ENCODE data around the gene RNF130. TPM values are rescaled to one million over a fixed set of nuclear protein-coding genes. Genes with fewer than 3 reads are reported as not detected.

RNF130 gene
- total RNA-seq, 1 donor from 2014 or later: 52.1 TPM

DNA sequence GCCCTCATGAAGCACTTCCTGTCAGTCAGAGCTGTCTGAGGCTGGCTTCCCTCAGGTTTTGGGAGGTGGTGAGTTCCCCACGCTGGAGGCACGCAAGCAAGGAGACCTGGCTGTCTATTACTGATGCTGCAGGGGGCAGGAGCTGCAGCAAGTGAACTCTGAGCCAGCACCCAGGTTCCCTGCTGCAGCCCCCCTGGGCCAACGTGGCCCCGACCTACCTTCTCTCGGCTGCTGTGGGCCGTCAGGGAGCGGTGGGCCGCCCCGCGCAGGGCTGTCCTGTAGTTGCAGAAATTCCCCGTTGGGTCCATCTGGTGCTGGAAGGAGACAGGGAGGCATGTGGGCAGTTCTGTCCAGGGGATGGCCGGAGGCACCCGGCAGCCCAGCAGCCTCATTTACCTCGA is 46.8 kb upstream of the RNF130 start:
- TF ChIP-seq, protein P1, sequence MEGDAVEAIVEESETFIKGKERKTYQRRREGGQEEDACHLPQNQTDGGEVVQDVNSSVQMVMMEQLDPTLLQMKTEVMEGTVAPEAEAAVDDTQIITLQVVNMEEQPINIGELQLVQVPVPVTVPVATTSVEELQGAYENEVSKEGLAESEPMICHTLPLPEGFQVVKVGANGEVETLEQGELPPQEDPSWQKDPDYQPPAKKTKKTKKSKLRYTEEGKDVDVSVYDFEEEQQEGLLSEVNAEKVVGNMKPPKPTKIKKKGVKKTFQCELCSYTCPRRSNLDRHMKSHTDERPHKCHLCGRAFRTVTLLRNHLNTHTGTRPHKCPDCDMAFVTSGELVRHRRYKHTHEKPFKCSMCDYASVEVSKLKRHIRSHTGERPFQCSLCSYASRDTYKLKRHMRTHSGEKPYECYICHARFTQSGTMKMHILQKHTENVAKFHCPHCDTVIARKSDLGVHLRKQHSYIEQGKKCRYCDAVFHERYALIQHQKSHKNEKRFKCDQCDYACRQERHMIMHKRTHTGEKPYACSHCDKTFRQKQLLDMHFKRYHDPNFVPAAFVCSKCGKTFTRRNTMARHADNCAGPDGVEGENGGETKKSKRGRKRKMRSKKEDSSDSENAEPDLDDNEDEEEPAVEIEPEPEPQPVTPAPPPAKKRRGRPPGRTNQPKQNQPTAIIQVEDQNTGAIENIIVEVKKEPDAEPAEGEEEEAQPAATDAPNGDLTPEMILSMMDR (conservative IDR thresholded peaks at IDR 0.05): no peak
- no peak for DNase-seq (ENCODE audit: extremely low spot score, unreplicated experiment)
- Mint-ChIP-seq H3K9me3 (no peaks in the 10 kb centered on the region), H3K27ac (no peak overlapping the region), H3K36me3 (no peaks in the 10 kb centered on the region), H3K27me3 (no peaks in the 10 kb centered on the region), H3K4me1 (ENCODE audit: unreplicated experiment) (peaks cover 10% of the 10 kb centered on the region), H3K4me3 (no peak overlapping the region)

DNA sequence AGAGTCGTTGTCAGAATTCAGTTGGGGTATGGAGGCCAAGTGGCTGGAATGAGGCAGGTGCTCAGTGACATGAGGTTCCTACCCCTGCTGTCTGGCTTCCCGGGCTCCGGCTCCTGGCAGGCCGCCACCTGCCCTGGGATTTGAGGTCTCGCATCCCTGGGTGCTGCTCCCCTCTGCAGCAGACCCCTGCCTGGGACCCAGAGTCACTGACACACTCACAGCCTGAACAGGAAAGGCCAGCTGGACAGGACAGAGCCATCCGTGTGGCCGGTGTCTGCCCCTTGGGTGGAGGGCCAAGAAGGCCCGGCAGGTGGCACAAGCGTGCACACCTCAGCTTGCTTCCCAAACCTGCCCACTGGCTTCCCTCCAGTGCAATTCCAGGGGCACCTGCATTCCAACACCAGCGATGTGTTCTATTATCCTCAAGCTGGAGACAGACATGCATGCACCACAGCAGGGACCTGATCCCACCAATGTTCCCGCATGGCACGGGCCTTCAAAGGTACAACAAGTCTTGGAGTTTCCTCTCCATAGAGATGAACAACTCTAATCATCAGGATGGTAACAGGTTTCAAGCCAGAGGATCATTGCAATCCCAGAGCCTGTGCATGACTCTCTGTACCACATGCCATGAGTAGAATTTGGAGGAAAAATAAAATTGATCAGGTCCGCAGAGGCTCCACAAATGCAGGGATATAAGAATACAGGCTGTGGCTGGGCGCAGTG is 45.6 kb upstream of the RNF130 start:
- Mint-ChIP-seq H3K36me3 (no peaks in the 10 kb centered on the region), H3K4me3 (no peak overlapping the region), H3K27me3 (no peaks in the 10 kb centered on the region), H3K9me3 (no peaks in the 10 kb centered on the region), H3K27ac (no peak overlapping the region), H3K4me1 (ENCODE audit: unreplicated experiment) (peaks cover 10% of the 10 kb centered on the region)
- TF ChIP-seq, protein P1 (conservative IDR thresholded peaks at IDR 0.05): peak; percentile 34
- no peak for DNase-seq (ENCODE audit: extremely low spot score, unreplicated experiment)

DNA sequence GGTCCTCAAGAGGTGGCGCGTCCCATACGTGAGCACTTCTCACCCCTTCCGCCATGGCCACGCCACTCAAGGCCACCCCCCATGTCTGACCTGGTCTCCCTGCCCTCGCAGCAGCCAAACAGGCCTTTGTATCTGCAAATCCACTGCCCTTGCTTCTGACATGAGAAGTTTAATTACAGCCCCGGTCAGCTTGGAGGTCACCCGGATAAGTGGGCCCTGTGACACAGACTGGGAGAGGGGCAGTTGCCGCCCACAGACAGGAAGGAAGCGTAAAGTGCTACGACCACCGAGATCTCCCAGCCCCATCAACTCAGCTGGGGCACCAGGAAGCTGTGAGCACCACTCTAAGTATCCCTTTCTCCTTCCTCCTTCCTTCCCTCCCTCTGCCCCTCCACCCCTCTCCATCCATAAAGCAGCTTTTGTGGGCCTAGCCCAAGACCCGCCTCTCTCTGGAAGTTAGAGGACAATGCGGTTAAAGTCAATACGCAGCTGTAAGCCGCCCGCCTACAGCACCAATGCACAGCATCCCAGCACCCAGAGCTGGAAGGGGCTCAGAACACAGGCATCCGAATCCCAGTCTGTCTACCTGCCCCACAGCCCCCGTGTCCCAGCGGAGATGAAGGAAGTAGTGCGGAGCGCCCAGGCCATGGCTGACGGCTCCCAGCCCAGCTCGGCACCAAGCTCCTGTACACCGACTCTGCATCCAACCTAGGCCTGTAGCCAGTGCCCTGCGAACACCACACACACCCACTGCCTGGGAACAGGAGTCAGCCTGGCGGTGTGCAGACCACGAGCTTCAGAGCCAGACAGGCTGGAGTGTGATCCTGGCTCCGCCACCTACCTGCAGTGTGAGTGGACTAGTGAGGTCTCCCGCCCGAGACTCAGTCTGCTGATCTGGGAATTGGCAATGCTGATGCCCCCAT is 44.8 kb upstream of the RNF130 start:
- DNase-seq (ENCODE audit: extremely low spot score, unreplicated experiment): no peak
- no peaks in the 10 kb centered on the region for H3K9me3 Mint-ChIP-seq
- TF ChIP-seq, protein P1 (conservative IDR thresholded peaks at IDR 0.05): no peak
- H3K36me3 Mint-ChIP-seq: no peaks in the 10 kb centered on the region
- no peak overlapping the region for H3K4me3 Mint-ChIP-seq
- no peak overlapping the region for H3K27ac Mint-ChIP-seq
- peaks cover 10% of the 10 kb centered on the region for H3K4me1 Mint-ChIP-seq (ENCODE audit: unreplicated experiment)
- no peaks in the 10 kb centered on the region for H3K27me3 Mint-ChIP-seq

DNA sequence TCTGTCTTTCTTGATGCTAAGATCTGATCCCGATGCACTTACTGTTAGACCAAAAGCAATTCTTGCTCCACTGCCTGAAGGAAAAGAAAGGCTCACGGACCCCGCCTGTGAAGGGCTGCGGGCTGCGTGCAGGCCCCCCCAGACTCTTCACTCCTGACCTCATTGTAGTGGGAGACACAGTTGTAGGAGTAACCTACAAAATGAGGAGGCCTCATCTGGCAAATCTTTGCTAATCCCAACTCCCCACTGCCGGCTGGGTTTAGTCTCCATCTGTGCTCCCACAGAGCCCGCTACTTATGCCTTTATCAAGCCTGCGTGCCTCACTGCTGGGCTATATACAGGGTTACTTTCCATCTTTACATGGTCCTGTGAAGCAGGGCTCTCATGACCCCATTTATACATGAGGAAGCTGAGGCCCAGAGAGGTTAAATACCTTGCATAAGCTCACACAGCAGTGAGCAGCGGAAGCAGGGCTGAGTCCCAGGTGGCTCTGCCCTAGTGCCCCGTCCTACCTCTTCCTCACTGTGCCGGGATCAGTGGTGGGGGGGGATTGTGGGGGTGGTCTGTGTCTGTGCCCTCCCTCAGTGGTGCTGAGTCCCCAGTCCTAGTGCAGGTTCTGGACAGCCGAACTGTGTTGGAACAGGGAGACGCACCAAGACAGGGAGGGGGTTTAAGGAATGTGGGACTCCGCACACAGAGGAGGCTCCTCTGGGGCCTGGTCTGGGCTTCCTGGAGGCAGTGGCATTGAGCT is 43.9 kb upstream of the RNF130 start:
- TF ChIP-seq, protein P1 (conservative IDR thresholded peaks at IDR 0.05): no peak
- H3K4me3 Mint-ChIP-seq: no peak overlapping the region
- no peak overlapping the region for H3K27ac Mint-ChIP-seq
- H3K9me3 Mint-ChIP-seq: no peaks in the 10 kb centered on the region
- no peaks in the 10 kb centered on the region for H3K36me3 Mint-ChIP-seq
- no peak for DNase-seq (ENCODE audit: extremely low spot score, unreplicated experiment)
- H3K27me3 Mint-ChIP-seq: no peaks in the 10 kb centered on the region
- peaks cover 10% of the 10 kb centered on the region for H3K4me1 Mint-ChIP-seq (ENCODE audit: unreplicated experiment)

DNA sequence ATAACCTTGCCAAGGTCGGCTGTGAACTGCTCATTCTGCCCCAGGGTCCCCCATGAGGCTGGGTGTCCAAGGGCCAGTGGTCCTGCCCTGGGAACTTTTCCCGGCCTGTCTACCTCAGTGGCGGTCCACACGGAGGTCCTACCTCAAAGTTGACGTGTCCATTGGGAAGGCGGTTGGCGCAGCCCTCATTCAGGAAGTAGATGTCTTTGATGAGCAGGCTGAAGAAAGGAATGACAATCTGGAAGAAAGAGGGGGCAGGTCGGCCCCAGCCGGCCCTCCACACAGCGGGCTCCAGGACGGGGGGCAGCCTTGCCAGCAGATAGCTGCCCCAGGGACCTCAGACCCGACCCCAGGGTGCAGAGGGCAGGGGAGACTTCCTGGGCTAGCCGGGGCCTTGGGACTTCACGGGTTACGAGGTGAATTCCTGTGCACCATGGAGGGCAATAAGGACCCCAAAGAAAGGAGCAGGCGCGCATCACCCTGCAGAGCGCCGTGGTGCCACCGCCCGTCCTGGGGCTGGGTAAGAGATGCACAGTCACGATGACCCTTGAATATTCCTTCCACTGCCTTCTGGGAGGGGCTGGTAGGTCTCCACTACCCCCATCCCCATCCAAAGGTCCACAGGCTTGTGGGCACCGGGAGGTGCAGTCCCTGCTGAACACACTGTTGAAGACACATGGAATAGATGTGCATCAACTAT is 42.9 kb upstream of the RNF130 start:
- Mint-ChIP-seq H3K36me3 (no peaks in the 10 kb centered on the region), H3K9me3 (no peaks in the 10 kb centered on the region), H3K4me3 (no peak overlapping the region), H3K27ac (no peak overlapping the region), H3K4me1 (ENCODE audit: unreplicated experiment) (peaks cover 10% of the 10 kb centered on the region), H3K27me3 (no peaks in the 10 kb centered on the region)
- DNase-seq (ENCODE audit: extremely low spot score, unreplicated experiment): no peak
- TF ChIP-seq, protein P1 (conservative IDR thresholded peaks at IDR 0.05): no peak
